Neural cell (in vitro differentiated cells): ENCODE results near the gene FMN2. TPM values are rescaled to one million over a fixed set of nuclear protein-coding genes. Genes with fewer than 3 reads are reported as not detected.

Experiments used
- H2AFZ ChIP-seq: fragments of 200-600, 300-800 bp; sonication (generic), shearing (Covaris generic); 2 replicates; pipeline ENCODE4 v1.6.0; 2014; ENCODE audit warnings: low read depth, mild to moderate bottlenecking, antibody characterized with exemption, low read length, moderate library complexity
- H3F3A ChIP-seq: fragments of 200-600 bp; shearing (Covaris generic); 2 replicates; pipeline ENCODE4 v1.6.1; 2016; ENCODE audit warnings: mild to moderate bottlenecking, moderate library complexity, mixed read lengths, antibody characterized with exemption, low read length; ENCODE audit not compliant: insufficient read depth, poor library complexity, severe bottlenecking
- H3K27ac ChIP-seq: fragments of 200-600, 300-800 bp; sonication (generic), shearing (Covaris generic); 2 replicates; pipeline ENCODE4 v1.5.1; 2014; ENCODE audit warnings: mild to moderate bottlenecking, low read length, moderate library complexity
- H3K27me3 ChIP-seq: fragments of 300-800, 200-600 bp; sonication (generic), shearing (Covaris generic); 2 replicates; pipeline ENCODE4 v1.6.0; 2014; ENCODE audit warnings: mild to moderate bottlenecking, low read depth, low read length, moderate library complexity; ENCODE audit not compliant: insufficient read depth
- H3K36me3 ChIP-seq: fragments of 300-800, 200-600 bp; sonication (generic), shearing (Covaris generic); 2 replicates; pipeline ENCODE4 v1.5.1; 2014; ENCODE audit warnings: mild to moderate bottlenecking, antibody characterized with exemption, low read length, moderate library complexity; ENCODE audit not compliant: insufficient read depth
- H3K4me2 ChIP-seq: fragments of 300-800, 200-600 bp; sonication (generic), shearing (Covaris generic); 2 replicates; pipeline ENCODE4 v1.6.0; 2014; ENCODE audit warnings: mild to moderate bottlenecking, low read length
- H3K4me3 ChIP-seq: fragments of 300-800, 200-600 bp; sonication (generic), shearing (Covaris generic); 2 replicates; pipeline ENCODE4 v1.5.1; 2014; ENCODE audit warnings: mild to moderate bottlenecking, low read length, moderate library complexity
- H3K79me2 ChIP-seq: fragments of 200-600 bp; shearing (Covaris generic); replicated peaks from 2 replicates; pipeline ENCODE4 v1.6.0; 2014; ENCODE audit warnings: mild to moderate bottlenecking, low read length, moderate library complexity; ENCODE audit not compliant: insufficient read depth
- H3K9ac ChIP-seq: fragments of 300-800, 200-600 bp; sonication (generic), shearing (Covaris generic); 2 replicates; pipeline ENCODE4 v1.6.1; 2016; ENCODE audit warnings: mild to moderate bottlenecking, low read length, mixed read lengths
- H3K9me2 ChIP-seq: fragments of 200-600 bp; shearing (Covaris generic); 2 replicates; pipeline ENCODE4 v1.6.1; 2016; ENCODE audit warnings: mild to moderate bottlenecking, low read length, mixed read lengths; ENCODE audit not compliant: insufficient read depth
- H3K9me3 ChIP-seq: fragments of 200-600, 300-800 bp; sonication (generic), shearing (Covaris generic); 2 replicates; pipeline ENCODE4 v1.6.1; 2016; ENCODE audit warnings: mild to moderate bottlenecking, mixed run types, low read length, moderate library complexity, mixed read lengths
- H4K20me1 ChIP-seq: fragments of 200-600 bp; shearing (Covaris generic); 2 replicates; pipeline ENCODE4 v1.6.1; 2016; ENCODE audit warnings: mild to moderate bottlenecking, mixed run types; ENCODE audit not compliant: insufficient read depth
- CTCF ChIP-seq: fragments of 450-650 bp; IDR thresholded peaks from 2 replicates; pipeline ENCODE4 v1.5.1; 2014; ENCODE audit warnings: antibody characterized with exemption, mild to moderate bottlenecking, moderate library complexity; ENCODE audit not compliant: poor library complexity, severe bottlenecking
- EP300 ChIP-seq: fragments of 450-650 bp; conservative IDR thresholded peaks from 2 replicates; pipeline ENCODE4 v1.6.1; 2014; ENCODE audit warnings: antibody characterized with exemption, mild to moderate bottlenecking, moderate library complexity; ENCODE audit not compliant: poor library complexity, severe bottlenecking
- EZH2 ChIP-seq: fragments of 200-600, 300-800 bp; shearing (Covaris generic), sonication (generic); IDR thresholded peaks from 2 replicates; pipeline ENCODE4 v1.6.1; 2014; ENCODE audit warnings: antibody characterized with exemption, low read length, borderline replicate concordance, mild to moderate bottlenecking; ENCODE audit not compliant: insufficient read depth, poor library complexity, severe bottlenecking
- MXI1 ChIP-seq: fragments of 450-650 bp; conservative IDR thresholded peaks from 2 replicates; pipeline ENCODE4 v1.6.1; 2014; ENCODE audit warnings: antibody characterized with exemption, mild to moderate bottlenecking; ENCODE audit not compliant: poor library complexity, severe bottlenecking
- POLR2AphosphoS5 ChIP-seq: IDR thresholded peaks from 2 replicates; pipeline ENCODE4 v1.6.1; 2012
- RAD21 ChIP-seq: fragments of 450-650 bp; conservative IDR thresholded peaks from 2 replicates; pipeline ENCODE4 v1.6.1; 2014; ENCODE audit warnings: antibody characterized with exemption, mild to moderate bottlenecking, moderate library complexity
- REST ChIP-seq: IDR thresholded peaks from 2 replicates; pipeline ENCODE4 v1.6.1; 2012; ENCODE audit warnings: borderline replicate concordance
- SMC3 ChIP-seq: fragments of 450-650 bp; conservative IDR thresholded peaks from 2 replicates; pipeline ENCODE4 v1.6.1; 2014; ENCODE audit warnings: antibody characterized with exemption, mild to moderate bottlenecking, moderate library complexity; ENCODE audit not compliant: poor library complexity
- TAF1 ChIP-seq: IDR thresholded peaks from 2 replicates; pipeline ENCODE4 v1.6.1; 2012; ENCODE audit warnings: low read depth
- polyA plus RNA-seq: library from polyadenylated mRNA; depleted of rRNA; stranded (reverse); fragments of >200 nt; gene quantifications from 2 replicates; pipeline ENCODE4 v1.2.3, GENCODE V29; 2014

FMN2 gene
- polyA plus RNA-seq, 1 donor from 2014 or later, result 23.9 TPM

- H3K36me3 ChIP-seq, result no peaks in the 10 kb centered on the region
- H3K4me2 ChIP-seq, result no peak overlapping the region
- no peak for TF ChIP-seq MXI1
- no peaks in the 10 kb centered on the region for H3K27me3 ChIP-seq
- H3K9me2 ChIP-seq, result no peaks in the 10 kb centered on the region
- H3K79me2 ChIP-seq, result peaks cover 3% of the 10 kb centered on the region
- H3K27ac ChIP-seq, result no peak overlapping the region
- H3K9ac ChIP-seq, result no peak overlapping the region
- H2AFZ ChIP-seq, result no peak overlapping the region
- H4K20me1 ChIP-seq, result no peaks in the 10 kb centered on the region
- no peaks in the 10 kb centered on the region for H3F3A ChIP-seq
- H3K4me3 ChIP-seq, result no peak overlapping the region
- no peaks in the 10 kb centered on the region for H3K9me3 ChIP-seq
These were observed 47.8 kb downstream of the FMN2 start for GRCh38 chr1:240139511-240139910.

GRCh38 chr1:240145120-240145519, 53.4 kb downstream of the FMN2 start:
- Histone ChIP-seq H3K27me3 (no peaks in the 10 kb centered on the region), H3K9me3 (no peaks in the 10 kb centered on the region), H3K9me2 (no peaks in the 10 kb centered on the region), H3F3A (no peaks in the 10 kb centered on the region), H4K20me1 (no peaks in the 10 kb centered on the region), H3K9ac (no peak overlapping the region), H3K4me2 (no peak overlapping the region), H3K79me2 (no peaks in the 10 kb centered on the region), H3K4me3 (no peak overlapping the region), H2AFZ (no peak overlapping the region), H3K27ac (no peak overlapping the region), H3K36me3 (no peaks in the 10 kb centered on the region)
- TF ChIP-seq REST (no peak), EZH2 (no peak), TAF1 (no peak)

- Histone ChIP-seq H3K9me2 (no peaks in the 10 kb centered on the region), H3K27ac (no peak overlapping the region), H3K9me3 (no peaks in the 10 kb centered on the region), H3K27me3 (no peaks in the 10 kb centered on the region), H3K79me2 (no peaks in the 10 kb centered on the region), H4K20me1 (no peaks in the 10 kb centered on the region), H3F3A (no peaks in the 10 kb centered on the region), H3K4me2 (no peak overlapping the region), H3K9ac (no peak overlapping the region), H2AFZ (no peak overlapping the region), H3K36me3 (no peaks in the 10 kb centered on the region), H3K4me3 (no peak overlapping the region)
- no peak for TF ChIP-seq POLR2AphosphoS5
- no peak for TF ChIP-seq TAF1
- no peak for TF ChIP-seq MXI1
- no peak for TF ChIP-seq SMC3
- TF ChIP-seq REST, result no peak
- TF ChIP-seq CTCF, result no peak
- TF ChIP-seq RAD21, result no peak
- no peak for TF ChIP-seq EP300
- TF ChIP-seq EZH2, result no peak
These were observed 56.6 kb downstream of the FMN2 start for GRCh38 chr1:240148333-240148732.
